T-helper 17 cell (primary cell): ENCODE results near the gene PFDN4. TPM values are rescaled to one million over a fixed set of nuclear protein-coding genes. Genes with fewer than 3 reads are reported as not detected.
"Not testable (repeated sequence)": the region's sequence is repeated elsewhere in the genome, so short reads cannot be mapped to it uniquely, and the experiment has no call there.

Source experiments
- ATAC-seq: fragments of 150-1000 bp; cut with Tn5 transposase; 2 replicates; pipeline ENCODE4 v1.10.0; 2021; ENCODE audit warnings: mild to moderate bottlenecking, moderate library complexity
- DNase-seq, 3 donors: peaks; one replicate each; pipeline versions ENCODE4 v3.0.0 to v3.0.0-alpha.2; 2020 to 2021
- H3K9me3 ChIP-seq: one replicate; pipeline ENCODE4 v1.7.0; 2013; ENCODE audit warnings: low read length, mild to moderate bottlenecking; ENCODE audit not compliant: control insufficient read depth, poor library complexity, severe bottlenecking
- H3K27ac Mint-ChIP-seq: one replicate; pipeline ENCODE4 v1.8.0; 2022; ENCODE audit warnings: mild to moderate bottlenecking, moderate library complexity, mixed read lengths
- H3K27me3 Mint-ChIP-seq: one replicate; pipeline ENCODE4 v1.8.0; 2022; ENCODE audit warnings: mixed read lengths
- H3K36me3 Mint-ChIP-seq: one replicate; pipeline ENCODE4 v1.8.0; 2022; ENCODE audit warnings: low read depth, mixed read lengths
- H3K4me1 Mint-ChIP-seq: one replicate; pipeline ENCODE4 v1.8.0; 2022; ENCODE audit warnings: mild to moderate bottlenecking, mixed read lengths
- H3K4me3 Mint-ChIP-seq: one replicate; pipeline ENCODE4 v1.8.0; 2022; ENCODE audit warnings: mild to moderate bottlenecking, moderate library complexity, mixed read lengths
- total RNA-seq, 4 donors: library from RNA in 2 of 4; stranded (reverse) in 2 of 4; gene quantifications; one replicate each; pipeline ENCODE4 v1.2.3 and lab custom pipeline; 2022 to 2026

Gene PFDN4
- total RNA-seq, 2 donors from 2014 or later: 16.9 to 21.3 TPM

GRCh38 chr20:54215157-54215789 is 7.4 kb downstream of the PFDN4 start:
- no peak overlapping the region for H3K4me3 Mint-ChIP-seq
- ATAC-seq: no peak
- H3K27ac Mint-ChIP-seq: no peak overlapping the region
- DNase-seq: no peak
- peaks cover 4% of the 10 kb centered on the region for H3K36me3 Mint-ChIP-seq
- no peaks in the 10 kb centered on the region for H3K27me3 Mint-ChIP-seq
- H3K9me3 ChIP-seq: no peaks in the 10 kb centered on the region
- peaks cover 6% of the 10 kb centered on the region for H3K4me1 Mint-ChIP-seq

GRCh38 chr20:54217762-54218161 is 9.9 kb downstream of the PFDN4 start:
- Mint-ChIP-seq H3K27ac (peak overlapping the region; percentile 60), H3K4me1 (peaks cover 10% of the 10 kb centered on the region), H3K4me3 (no peak overlapping the region), H3K36me3 (peaks cover 7% of the 10 kb centered on the region), H3K27me3 (no peaks in the 10 kb centered on the region)
- ATAC-seq (no peak), DNase-seq (no peak)
- no peaks in the 10 kb centered on the region for H3K9me3 ChIP-seq

GRCh38 chr20:54218470-54218869 is 10.6 kb downstream of the PFDN4 start:
- H3K27me3 Mint-ChIP-seq: no peaks in the 10 kb centered on the region

GRCh38 chr20:54219751-54220426 is 12.0 kb downstream of the PFDN4 start:
- ATAC-seq (no peak), DNase-seq (no peak)
- peaks cover 7% of the 10 kb centered on the region for H3K36me3 Mint-ChIP-seq
- H3K27me3 Mint-ChIP-seq: no peaks in the 10 kb centered on the region
- no peak overlapping the region for H3K27ac Mint-ChIP-seq
- no peak overlapping the region for H3K4me3 Mint-ChIP-seq
- H3K4me1 Mint-ChIP-seq: peaks cover 10% of the 10 kb centered on the region
- H3K9me3 ChIP-seq: no peaks in the 10 kb centered on the region

More at GRCh38 chr20:54218470-54218869, 10.6 kb downstream of the PFDN4 start:
- ATAC-seq (no peak), DNase-seq (no peak)
- no peak overlapping the region for H3K27ac Mint-ChIP-seq
- H3K4me3 Mint-ChIP-seq: no peak overlapping the region
- peaks cover 7% of the 10 kb centered on the region for H3K36me3 Mint-ChIP-seq
- no peaks in the 10 kb centered on the region for H3K9me3 ChIP-seq
- H3K4me1 Mint-ChIP-seq: peaks cover 10% of the 10 kb centered on the region

- ATAC-seq (no peak), DNase-seq (no peak)
- no peaks in the 10 kb centered on the region for H3K27me3 Mint-ChIP-seq
- no peak overlapping the region for H3K4me3 Mint-ChIP-seq
- H3K27ac Mint-ChIP-seq: peak overlapping the region; percentile 70
- peaks cover 10% of the 10 kb centered on the region for H3K4me1 Mint-ChIP-seq
- peaks cover 6% of the 10 kb centered on the region for H3K36me3 Mint-ChIP-seq
- H3K9me3 ChIP-seq: no peaks in the 10 kb centered on the region
Observed at GRCh38 chr20:54220722-54221121, 12.8 kb downstream of the PFDN4 start.

GRCh38 chr20:54221353-54221752 is 13.5 kb downstream of the PFDN4 start:
- H3K27ac Mint-ChIP-seq: peak overlapping the region; percentile 70
- peak overlapping the region; percentile 50 for H3K4me3 Mint-ChIP-seq
- peaks cover 10% of the 10 kb centered on the region for H3K4me1 Mint-ChIP-seq

GRCh38 chr20:54221996-54222890 is 14.4 kb downstream of the PFDN4 start:
- ATAC-seq (no peak), DNase-seq (no peak)
- Mint-ChIP-seq H3K27me3 (no peaks in the 10 kb centered on the region), H3K27ac (peak overlapping the region; percentile 70), H3K4me1 (peaks cover 10% of the 10 kb centered on the region), H3K36me3 (peaks cover 3% of the 10 kb centered on the region), H3K4me3 (no peak overlapping the region)
- H3K9me3 ChIP-seq: no peaks in the 10 kb centered on the region

More at GRCh38 chr20:54221353-54221752, 13.5 kb downstream of the PFDN4 start:
- peaks cover 6% of the 10 kb centered on the region for H3K36me3 Mint-ChIP-seq
- H3K27me3 Mint-ChIP-seq: no peaks in the 10 kb centered on the region
- no peaks in the 10 kb centered on the region for H3K9me3 ChIP-seq
- DNase-seq: no peak
- ATAC-seq: peak; percentile 79

GRCh38 chr20:54223285-54223684 is 15.4 kb downstream of the PFDN4 start:
- H3K27me3 Mint-ChIP-seq: no peaks in the 10 kb centered on the region
- peaks cover 10% of the 10 kb centered on the region for H3K4me1 Mint-ChIP-seq
- DNase-seq (no peak), ATAC-seq (no peak)
- no peak overlapping the region for H3K27ac Mint-ChIP-seq
- peaks cover 3% of the 10 kb centered on the region for H3K36me3 Mint-ChIP-seq
- H3K9me3 ChIP-seq: no peaks in the 10 kb centered on the region
- H3K4me3 Mint-ChIP-seq: no peak overlapping the region

- no peaks in the 10 kb centered on the region for H3K27me3 Mint-ChIP-seq
- no peak for ATAC-seq
Observed at GRCh38 chr20:54223751-54224150, 15.9 kb downstream of the PFDN4 start.

GRCh38 chr20:54224642-54225041 is 16.8 kb downstream of the PFDN4 start:
- H3K36me3 Mint-ChIP-seq, ATAC-seq, DNase-seq, H3K4me3 Mint-ChIP-seq, H3K9me3 ChIP-seq, H3K27ac Mint-ChIP-seq, H3K27me3 Mint-ChIP-seq: not testable (repeated sequence)
- H3K4me1 Mint-ChIP-seq: peaks cover 10% of the 10 kb centered on the region

More at GRCh38 chr20:54223751-54224150, 15.9 kb downstream of the PFDN4 start:
- H3K4me1 Mint-ChIP-seq: peaks cover 10% of the 10 kb centered on the region
- H3K9me3 ChIP-seq: no peaks in the 10 kb centered on the region
- no peak for DNase-seq
- peaks cover 3% of the 10 kb centered on the region for H3K36me3 Mint-ChIP-seq
- H3K4me3 Mint-ChIP-seq: no peak overlapping the region
- H3K27ac Mint-ChIP-seq: no peak overlapping the region

GRCh38 chr20:54227241-54227640 is 19.4 kb downstream of the PFDN4 start:
- H3K27ac Mint-ChIP-seq: no peak overlapping the region
- DNase-seq: no peak
- no peak for ATAC-seq
- no peaks in the 10 kb centered on the region for H3K36me3 Mint-ChIP-seq
- H3K4me1 Mint-ChIP-seq: no peaks in the 10 kb centered on the region
- H3K9me3 ChIP-seq: no peaks in the 10 kb centered on the region
- no peaks in the 10 kb centered on the region for H3K27me3 Mint-ChIP-seq
- no peak overlapping the region for H3K4me3 Mint-ChIP-seq

- ATAC-seq: no peak
- Mint-ChIP-seq H3K27ac (no peak overlapping the region), H3K27me3 (no peaks in the 10 kb centered on the region), H3K36me3 (no peaks in the 10 kb centered on the region), H3K4me1 (no peaks in the 10 kb centered on the region), H3K4me3 (no peak overlapping the region)
- H3K9me3 ChIP-seq: no peaks in the 10 kb centered on the region
- DNase-seq: no peak
Observed at GRCh38 chr20:54227751-54228150, 19.9 kb downstream of the PFDN4 start.

- H3K9me3 ChIP-seq: no peaks in the 10 kb centered on the region
- no peak overlapping the region for H3K27ac Mint-ChIP-seq
- no peaks in the 10 kb centered on the region for H3K27me3 Mint-ChIP-seq
- H3K4me1 Mint-ChIP-seq: no peaks in the 10 kb centered on the region
- no peak for DNase-seq
- no peak overlapping the region for H3K4me3 Mint-ChIP-seq
- H3K36me3 Mint-ChIP-seq: no peaks in the 10 kb centered on the region
- ATAC-seq: no peak
Observed at GRCh38 chr20:54228841-54229240, 21.0 kb downstream of the PFDN4 start.
